Spleen (tissue), 3 donors: ENCODE measurements around the gene AKR1D1.

Experiments used
- POLR2A ChIP-seq, 3 donors: fragments of 450-650 bp; IDR thresholded peaks; one replicate each; pipeline ENCODE4 v1.5.1; 2017; ENCODE audit warnings: antibody characterized with exemption in 3 of 3, mild to moderate bottlenecking in 1 of 3
- POLR2AphosphoS5 ChIP-seq, 3 donors: sonication (generic); formaldehyde crosslinking; IDR thresholded peaks; one replicate each; pipeline ENCODE4 v1.5.1; 2017; ENCODE audit warnings: antibody characterized with exemption in 3 of 3

DNA sequence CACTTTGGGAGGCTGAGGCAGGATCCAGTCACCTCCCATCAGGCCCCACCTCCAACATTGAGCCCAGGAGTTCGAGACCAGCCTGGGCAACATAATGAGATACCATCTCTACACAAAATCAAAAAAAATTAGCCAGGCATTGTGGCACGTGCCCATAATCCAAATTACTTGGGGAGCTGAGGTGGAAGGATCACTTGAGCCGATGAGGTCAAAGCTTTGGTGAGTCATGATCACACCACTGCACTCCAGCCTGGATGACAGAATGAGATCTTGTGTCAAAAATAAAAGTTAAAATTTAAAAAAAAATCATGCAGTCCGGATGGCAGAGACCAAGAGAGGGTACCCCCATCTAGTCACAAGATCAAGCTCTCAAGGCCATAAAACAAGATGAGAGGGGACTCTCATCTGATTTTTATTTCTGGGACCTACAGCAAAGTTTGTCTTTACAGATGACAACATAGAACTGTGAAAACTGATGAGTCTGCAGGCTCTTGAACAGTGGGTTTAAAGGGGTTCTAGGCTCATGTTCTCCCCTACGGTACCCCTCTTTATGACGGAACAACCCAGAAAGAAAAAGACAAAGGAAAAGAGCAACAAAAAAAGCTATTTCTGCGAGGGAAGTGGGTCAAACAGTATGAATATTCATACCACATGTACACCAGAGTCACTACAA lies 45.4 kb upstream of the AKR1D1 start:
- no peak for TF ChIP-seq POLR2AphosphoS5 (IDR thresholded peaks at IDR 0.05)
- no peak for TF ChIP-seq POLR2A (IDR thresholded peaks at IDR 0.05)
